Osteocyte (in vitro differentiated cells): ENCODE results near the gene DNASE1L1. TPM values are rescaled to one million over a fixed set of nuclear protein-coding genes. Genes with fewer than 3 reads are reported as not detected.
A peak's percentile ranks its signal among the peaks of the same experiment; 100 is the strongest.

Experiments
- DNase-seq: peaks from one replicate; pipeline ENCODE4 v3.0.0; 2021; ENCODE audit warnings: mixed read lengths; ENCODE audit not compliant: unreplicated experiment; ENCODE audit errors: extremely low spot score
- H3K27ac Mint-ChIP-seq: one replicate; pipeline ENCODE4 v1.8.0; 2021; ENCODE audit warnings: mild to moderate bottlenecking, mixed read lengths; ENCODE audit not compliant: unreplicated experiment
- H3K27me3 Mint-ChIP-seq: one replicate; pipeline ENCODE4 v1.8.0; 2021; ENCODE audit warnings: mixed read lengths; ENCODE audit not compliant: unreplicated experiment
- H3K36me3 Mint-ChIP-seq: one replicate; pipeline ENCODE4 v1.8.0; 2021; ENCODE audit warnings: mixed read lengths; ENCODE audit not compliant: unreplicated experiment
- H3K4me1 Mint-ChIP-seq: one replicate; pipeline ENCODE4 v1.8.0; 2021; ENCODE audit warnings: mixed read lengths; ENCODE audit not compliant: unreplicated experiment
- H3K4me3 Mint-ChIP-seq: one replicate; pipeline ENCODE4 v1.8.0; 2021; ENCODE audit warnings: mild to moderate bottlenecking, moderate library complexity, mixed read lengths; ENCODE audit not compliant: unreplicated experiment
- H3K9me3 Mint-ChIP-seq: one replicate; pipeline ENCODE4 v1.8.0; 2021; ENCODE audit warnings: mixed read lengths; ENCODE audit not compliant: unreplicated experiment
- CTCF ChIP-seq: fragments of 200-600 bp; sonication (generic); IDR thresholded peaks from 2 replicates; pipeline ENCODE4 v1.5.0; 2021; ENCODE audit warnings: antibody characterized with exemption, mild to moderate bottlenecking, moderate library complexity
- total RNA-seq: library from RNA; stranded (reverse); gene quantifications from 2 replicates; pipeline ENCODE4 v1.2.1, GENCODE V29; 2021

Gene DNASE1L1
- total RNA-seq, 1 donor from 2014 or later: 28.1 TPM

GRCh38 chrX:154374313-154375155 is 34.5 kb downstream of the DNASE1L1 start, which contains the start of gene FLNA:
Gene FLNA (minus strand): TSS chrX:154374634. CDS start chrX:154371245, 3,389 bp downstream.
- no peak for TF ChIP-seq CTCF
- H3K27me3 Mint-ChIP-seq: no peaks in the 10 kb centered on the region
- H3K4me3 Mint-ChIP-seq: peak within 1 kb of the TSS; percentile 75
- no peaks in the 10 kb centered on the region for H3K9me3 Mint-ChIP-seq
- peaks cover 5% of the 10 kb centered on the region for H3K36me3 Mint-ChIP-seq
- H3K27ac Mint-ChIP-seq: peak within 1 kb of the TSS; percentile 81
- peaks cover 17% of the 10 kb centered on the region for H3K4me1 Mint-ChIP-seq
- DNase-seq: no peak

GRCh38 chrX:154373340-154374306 is 35.4 kb downstream of the DNASE1L1 start:
- peak overlapping the region; percentile 81 for H3K27ac Mint-ChIP-seq
- H3K27me3 Mint-ChIP-seq: no peaks in the 10 kb centered on the region
- peak overlapping the region; percentile 75 for H3K4me3 Mint-ChIP-seq
- TF ChIP-seq CTCF: peak; percentile 68
- H3K4me1 Mint-ChIP-seq: peaks cover 17% of the 10 kb centered on the region
- no peak for DNase-seq
- H3K9me3 Mint-ChIP-seq: no peaks in the 10 kb centered on the region
- H3K36me3 Mint-ChIP-seq: peaks cover 5% of the 10 kb centered on the region

GRCh38 chrX:154372612-154373022 is 36.4 kb downstream of the DNASE1L1 start:
- Mint-ChIP-seq H3K36me3 (peaks cover 7% of the 10 kb centered on the region), H3K27ac (peak overlapping the region; percentile 80), H3K27me3 (no peaks in the 10 kb centered on the region), H3K4me3 (peak overlapping the region; percentile 64), H3K9me3 (no peaks in the 10 kb centered on the region), H3K4me1 (peaks cover 23% of the 10 kb centered on the region)
- no peak for TF ChIP-seq CTCF
- no peak for DNase-seq

GRCh38 chrX:154371789-154372300 is 37.2 kb downstream of the DNASE1L1 start:
- Mint-ChIP-seq H3K4me1 (peaks cover 23% of the 10 kb centered on the region), H3K9me3 (no peaks in the 10 kb centered on the region), H3K4me3 (peak overlapping the region; percentile 64), H3K36me3 (peaks cover 7% of the 10 kb centered on the region), H3K27ac (peak overlapping the region; percentile 80), H3K27me3 (no peaks in the 10 kb centered on the region)
- no peak for TF ChIP-seq CTCF
- DNase-seq: no peak
